ENCODE results near the gene SREBF1.

SREBF1 gene

GRCh38 chr17:17790637-17791464, 45.9 kb downstream of the SREBF1 start:
- Histone ChIP-seq H3K27ac (ENCODE audit: low read length) (no peak overlapping the region), H3K4me3 (ENCODE audit: low read length in 2 of 2) (no peak overlapping the region), H3K9me3 (ENCODE audit: control insufficient read depth in 2 of 2, low read length in 2 of 2) (no peaks in the 10 kb centered on the region), H3K9ac (ENCODE audit: low read length in 2 of 2) (no peak overlapping the region), H3K27me3 (ENCODE audit: control insufficient read depth in 1 of 2, insufficient read depth in 2 of 2, low read length in 2 of 2) (no peaks in the 10 kb centered on the region), H3K4me1 (ENCODE audit: control insufficient read depth, insufficient read depth, low read length) (peaks cover 47% of the 10 kb centered on the region), H3K36me3 (ENCODE audit: control insufficient read depth in 2 of 2, insufficient read depth in 2 of 2, low read length in 2 of 2) (peaks cover 0 to 16% of the 10 kb centered on the region in 2 donors)

DNA sequence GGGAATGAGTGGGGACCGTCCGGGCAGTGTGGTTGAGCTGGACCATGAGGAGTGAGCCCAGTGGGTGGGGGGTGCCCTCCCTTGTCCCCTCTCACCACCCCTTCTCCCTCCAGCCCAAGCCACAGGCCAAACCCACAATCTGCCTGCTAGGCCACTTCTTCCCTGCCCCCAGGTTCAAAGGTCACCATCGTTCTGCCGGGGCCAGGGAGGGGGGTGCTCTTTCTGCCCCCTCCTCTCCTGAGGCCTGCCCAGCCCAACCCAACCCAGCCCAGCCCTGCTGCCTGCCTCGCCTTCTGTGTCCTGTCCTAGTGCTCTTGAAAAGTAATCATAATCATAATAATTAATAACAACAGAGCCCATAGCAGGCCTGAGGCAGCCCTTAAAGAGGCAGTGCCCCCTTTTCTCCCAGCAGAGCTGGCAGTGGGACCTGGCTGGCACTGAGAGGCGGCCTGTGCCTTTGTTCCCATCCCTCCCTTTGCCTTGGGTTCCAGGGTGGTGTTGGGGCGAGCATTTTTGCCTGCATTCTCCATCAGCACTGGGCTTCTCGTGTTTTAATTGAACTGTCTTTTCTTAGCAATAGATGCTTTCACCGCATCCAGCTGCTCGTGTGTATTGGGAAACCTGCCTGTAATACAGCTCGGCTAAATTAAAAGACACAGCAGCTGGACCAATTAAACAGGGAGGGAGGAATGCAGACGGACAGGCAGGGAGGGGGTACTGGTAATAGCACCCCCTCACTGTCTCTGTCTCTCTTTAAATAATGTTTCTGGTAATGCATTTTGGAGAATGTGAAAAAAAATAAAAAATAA, 46.8 kb downstream of the SREBF1 start:
- Histone ChIP-seq H3K9me3 (ENCODE audit: control insufficient read depth in 2 of 2, low read length in 2 of 2) (no peaks in the 10 kb centered on the region), H3K27ac (ENCODE audit: low read length) (no peak overlapping the region), H3K36me3 (ENCODE audit: control insufficient read depth in 2 of 2, insufficient read depth in 2 of 2, low read length in 2 of 2) (peaks cover 0 to 9% of the 10 kb centered on the region in 2 donors), H3K9ac (ENCODE audit: low read length in 2 of 2) (no peak overlapping the region), H3K27me3 (ENCODE audit: control insufficient read depth in 1 of 2, insufficient read depth in 2 of 2, low read length in 2 of 2) (no peaks in the 10 kb centered on the region), H3K4me3 (ENCODE audit: low read length in 2 of 2) (no peak overlapping the region), H3K4me1 (ENCODE audit: control insufficient read depth, insufficient read depth, low read length) (peaks cover 53% of the 10 kb centered on the region)

- H3K27ac ChIP-seq (ENCODE audit: low read length): no peak overlapping the region
Measured at GRCh38 chr17:17789410-17789809, 47.4 kb downstream of the SREBF1 start.

GRCh38 chr17:17788967-17789366, 47.8 kb downstream of the SREBF1 start:
- Histone ChIP-seq H3K27ac (ENCODE audit: low read length) (no peak overlapping the region), H3K4me1 (ENCODE audit: control insufficient read depth, insufficient read depth, low read length) (peaks cover 62% of the 10 kb centered on the region)

More at GRCh38 chr17:17789410-17789809, 47.4 kb downstream of the SREBF1 start:
- Histone ChIP-seq H3K27me3 (ENCODE audit: control insufficient read depth in 1 of 2, insufficient read depth in 2 of 2, low read length in 2 of 2) (no peaks in the 10 kb centered on the region), H3K9ac (ENCODE audit: low read length in 2 of 2) (no peak overlapping the region), H3K9me3 (ENCODE audit: control insufficient read depth in 2 of 2, low read length in 2 of 2) (no peaks in the 10 kb centered on the region), H3K4me1 (ENCODE audit: control insufficient read depth, insufficient read depth, low read length) (peaks cover 60% of the 10 kb centered on the region), H3K36me3 (ENCODE audit: control insufficient read depth in 2 of 2, insufficient read depth in 2 of 2, low read length in 2 of 2) (peaks cover 0 to 4% of the 10 kb centered on the region in 2 donors), H3K4me3 (ENCODE audit: low read length in 2 of 2) (no peak overlapping the region)

DNA sequence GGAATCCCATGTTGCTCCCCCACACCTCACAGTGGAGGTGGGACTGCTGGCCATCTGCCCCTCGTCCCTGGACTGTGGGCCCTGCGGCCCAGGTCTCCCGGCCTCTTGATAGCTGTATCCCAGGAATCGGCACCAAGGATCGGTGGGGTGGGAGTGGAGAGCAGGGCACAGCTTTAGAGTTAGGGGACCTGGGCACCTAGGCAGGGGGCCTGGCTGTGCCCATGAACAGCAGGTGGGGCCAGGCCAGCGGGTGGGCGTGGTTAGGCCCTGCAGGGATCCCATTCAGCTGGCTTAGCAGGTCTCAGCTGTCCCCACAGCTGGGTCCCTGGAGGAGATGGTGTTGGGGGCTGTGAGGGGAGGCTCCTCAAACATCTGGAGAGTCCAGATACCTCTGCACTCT, 49.2 kb downstream of the SREBF1 start:
- Histone ChIP-seq H3K27ac (ENCODE audit: low read length) (no peak overlapping the region), H3K9ac (ENCODE audit: low read length in 2 of 2) (no peak overlapping the region), H3K4me3 (ENCODE audit: low read length in 2 of 2) (no peak overlapping the region), H3K27me3 (ENCODE audit: control insufficient read depth in 1 of 2, insufficient read depth in 2 of 2, low read length in 2 of 2) (no peaks in the 10 kb centered on the region), H3K4me1 (ENCODE audit: control insufficient read depth, insufficient read depth, low read length) (peaks cover 56% of the 10 kb centered on the region), H3K36me3 (ENCODE audit: control insufficient read depth in 2 of 2, insufficient read depth in 2 of 2, low read length in 2 of 2) (no peaks in the 10 kb centered on the region), H3K9me3 (ENCODE audit: control insufficient read depth in 2 of 2, low read length in 2 of 2) (no peaks in the 10 kb centered on the region)

More at GRCh38 chr17:17788967-17789366, 47.8 kb downstream of the SREBF1 start:
- H3K27me3 ChIP-seq (ENCODE audit: control insufficient read depth in 1 of 2, insufficient read depth in 2 of 2, low read length in 2 of 2): no peaks in the 10 kb centered on the region
- no peaks in the 10 kb centered on the region for H3K9me3 ChIP-seq (ENCODE audit: control insufficient read depth in 2 of 2, low read length in 2 of 2)
- H3K9ac ChIP-seq (ENCODE audit: low read length in 2 of 2): no peak overlapping the region
- peaks cover 0 to under 1% of the 10 kb centered on the region in 2 donors for H3K36me3 ChIP-seq (ENCODE audit: control insufficient read depth in 2 of 2, insufficient read depth in 2 of 2, low read length in 2 of 2)
- no peak overlapping the region for H3K4me3 ChIP-seq (ENCODE audit: low read length in 2 of 2)

DNA sequence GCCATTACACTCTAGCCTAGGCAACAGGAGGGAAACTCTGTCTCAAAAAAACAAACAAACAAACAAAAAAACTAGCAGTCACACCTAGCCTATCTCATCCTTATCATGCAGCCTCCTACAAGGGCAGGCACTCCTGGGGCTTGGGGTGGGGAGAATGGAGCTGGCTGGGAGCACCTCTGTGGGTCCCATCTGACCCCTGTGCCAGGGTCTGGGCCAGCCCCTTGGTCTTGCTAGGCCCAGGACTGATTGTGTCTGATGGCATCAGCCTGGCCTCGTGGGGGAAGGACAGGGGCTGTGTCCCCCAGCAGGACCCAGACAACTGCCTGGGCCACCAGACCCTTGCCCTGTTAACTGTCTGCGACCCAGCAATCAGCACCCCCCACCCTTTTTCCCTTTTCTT, 49.8 kb downstream of the SREBF1 start:
- no peak overlapping the region for H3K9ac ChIP-seq (ENCODE audit: low read length in 2 of 2)
- H3K36me3 ChIP-seq (ENCODE audit: control insufficient read depth in 2 of 2, insufficient read depth in 2 of 2, low read length in 2 of 2): no peaks in the 10 kb centered on the region
- H3K4me3 ChIP-seq (ENCODE audit: low read length in 2 of 2): no peak overlapping the region
- no peak overlapping the region for H3K27ac ChIP-seq (ENCODE audit: low read length)
- no peaks in the 10 kb centered on the region for H3K27me3 ChIP-seq (ENCODE audit: control insufficient read depth in 1 of 2, insufficient read depth in 2 of 2, low read length in 2 of 2)
- H3K4me1 ChIP-seq (ENCODE audit: control insufficient read depth, insufficient read depth, low read length): peaks cover 52% of the 10 kb centered on the region
- no peaks in the 10 kb centered on the region for H3K9me3 ChIP-seq (ENCODE audit: control insufficient read depth in 2 of 2, low read length in 2 of 2)

DNA sequence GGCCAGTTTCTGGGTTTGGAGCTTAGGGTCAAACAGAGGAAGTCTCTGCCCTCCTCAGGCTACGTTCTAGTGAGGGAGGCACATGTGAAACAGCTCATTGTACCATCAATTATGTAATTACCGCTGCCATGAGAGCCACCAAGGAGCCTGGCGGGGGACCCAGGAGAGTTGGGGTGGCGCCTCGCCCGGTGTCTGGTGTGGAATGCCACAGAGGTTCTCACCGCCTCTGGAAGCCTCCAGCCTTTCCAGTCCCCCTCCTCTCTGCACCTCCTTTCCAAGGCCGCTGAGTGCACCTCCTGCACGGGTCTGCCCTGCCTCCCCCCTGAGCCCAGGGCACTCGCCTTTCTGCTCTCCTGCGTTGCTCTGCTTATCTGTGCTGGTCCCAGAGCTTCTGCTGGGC, 51.4 kb downstream of the SREBF1 start:
- Histone ChIP-seq H3K36me3 (ENCODE audit: control insufficient read depth in 2 of 2, insufficient read depth in 2 of 2, low read length in 2 of 2) (no peaks in the 10 kb centered on the region), H3K4me3 (ENCODE audit: low read length in 2 of 2) (no peak overlapping the region), H3K9me3 (ENCODE audit: control insufficient read depth in 2 of 2, low read length in 2 of 2) (no peaks in the 10 kb centered on the region), H3K27ac (ENCODE audit: low read length) (no peak overlapping the region), H3K27me3 (ENCODE audit: control insufficient read depth in 1 of 2, insufficient read depth in 2 of 2, low read length in 2 of 2) (no peaks in the 10 kb centered on the region), H3K4me1 (ENCODE audit: control insufficient read depth, insufficient read depth, low read length) (peaks cover 52% of the 10 kb centered on the region), H3K9ac (ENCODE audit: low read length in 2 of 2) (no peak overlapping the region)

DNA sequence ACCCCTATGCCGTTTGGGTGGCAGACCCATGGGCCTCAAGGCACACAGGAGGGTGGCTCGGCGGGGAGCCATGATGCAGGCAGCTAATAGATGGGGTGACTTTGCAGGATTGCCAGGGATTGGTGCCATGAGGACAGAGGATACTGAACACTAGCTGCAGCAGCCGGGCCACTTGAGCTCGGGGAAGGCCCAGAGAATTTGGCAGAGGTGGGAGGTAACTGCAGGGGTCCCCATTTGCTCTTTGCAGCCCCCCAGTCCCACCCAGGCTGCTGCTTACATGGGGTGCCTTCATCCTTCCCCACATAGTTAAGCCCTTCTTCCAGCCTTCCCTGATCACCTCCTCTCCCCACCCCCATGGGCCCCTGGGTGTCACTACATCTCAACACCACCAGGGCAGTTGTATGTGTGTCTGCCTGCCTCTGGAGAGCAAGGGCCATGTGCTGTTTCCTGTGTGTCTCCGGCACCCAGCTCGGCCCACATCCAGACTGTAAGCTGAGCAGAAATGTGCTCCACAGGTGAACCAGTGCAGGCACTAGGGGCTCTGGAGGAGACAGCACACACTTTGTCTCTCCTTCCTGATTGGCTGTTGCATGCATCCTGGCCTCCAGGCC, 52.0 kb downstream of the SREBF1 start:
- peak overlapping the region in 1 of 2 donors; percentile 74 for H3K4me3 ChIP-seq (ENCODE audit: low read length in 2 of 2)
- H3K4me1 ChIP-seq (ENCODE audit: control insufficient read depth, insufficient read depth, low read length): peaks cover 52% of the 10 kb centered on the region
- H3K36me3 ChIP-seq (ENCODE audit: control insufficient read depth in 2 of 2, insufficient read depth in 2 of 2, low read length in 2 of 2): no peaks in the 10 kb centered on the region
- H3K9ac ChIP-seq (ENCODE audit: low read length in 2 of 2): no peak overlapping the region
- no peak overlapping the region for H3K27ac ChIP-seq (ENCODE audit: low read length)
- no peaks in the 10 kb centered on the region for H3K27me3 ChIP-seq (ENCODE audit: control insufficient read depth in 1 of 2, insufficient read depth in 2 of 2, low read length in 2 of 2)
- H3K9me3 ChIP-seq (ENCODE audit: control insufficient read depth in 2 of 2, low read length in 2 of 2): no peaks in the 10 kb centered on the region

- H3K27me3 ChIP-seq (ENCODE audit: control insufficient read depth in 1 of 2, insufficient read depth in 2 of 2, low read length in 2 of 2): no peaks in the 10 kb centered on the region
- H3K9ac ChIP-seq (ENCODE audit: low read length in 2 of 2): peak overlapping the region; percentile 21 to 28
- no peaks in the 10 kb centered on the region for H3K9me3 ChIP-seq (ENCODE audit: control insufficient read depth in 2 of 2, low read length in 2 of 2)
- H3K36me3 ChIP-seq (ENCODE audit: control insufficient read depth in 2 of 2, insufficient read depth in 2 of 2, low read length in 2 of 2): no peaks in the 10 kb centered on the region
- peaks cover 53% of the 10 kb centered on the region for H3K4me1 ChIP-seq (ENCODE audit: control insufficient read depth, insufficient read depth, low read length)
- peak overlapping the region; percentile 41 for H3K27ac ChIP-seq (ENCODE audit: low read length)
- H3K4me3 ChIP-seq (ENCODE audit: low read length in 2 of 2): peak overlapping the region; percentile 49 to 74
Measured at GRCh38 chr17:17783825-17784656, 52.7 kb downstream of the SREBF1 start.
